ENCODE measurements around the gene ZSWIM5.

DNA sequence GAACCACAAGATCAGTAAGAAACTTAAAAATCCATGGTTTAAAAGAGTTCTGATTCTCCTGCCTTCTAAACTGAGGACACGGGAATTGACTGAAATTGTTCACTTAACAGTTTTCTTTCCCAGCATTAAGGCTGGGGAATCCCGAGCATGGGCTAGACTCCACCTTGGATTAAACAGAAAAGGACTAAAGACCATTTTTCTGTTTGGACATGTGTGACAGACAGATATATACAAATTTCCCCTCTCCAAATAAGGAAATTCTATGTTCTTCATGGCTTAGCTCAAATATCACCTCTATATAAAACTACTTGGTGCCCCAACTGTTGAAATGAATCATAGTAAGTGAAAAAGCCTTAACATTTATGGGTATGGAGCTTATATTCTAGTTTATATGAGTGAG, 109.3 kb downstream of the ZSWIM5 start:
- TF ChIP-seq, protein P1, sequence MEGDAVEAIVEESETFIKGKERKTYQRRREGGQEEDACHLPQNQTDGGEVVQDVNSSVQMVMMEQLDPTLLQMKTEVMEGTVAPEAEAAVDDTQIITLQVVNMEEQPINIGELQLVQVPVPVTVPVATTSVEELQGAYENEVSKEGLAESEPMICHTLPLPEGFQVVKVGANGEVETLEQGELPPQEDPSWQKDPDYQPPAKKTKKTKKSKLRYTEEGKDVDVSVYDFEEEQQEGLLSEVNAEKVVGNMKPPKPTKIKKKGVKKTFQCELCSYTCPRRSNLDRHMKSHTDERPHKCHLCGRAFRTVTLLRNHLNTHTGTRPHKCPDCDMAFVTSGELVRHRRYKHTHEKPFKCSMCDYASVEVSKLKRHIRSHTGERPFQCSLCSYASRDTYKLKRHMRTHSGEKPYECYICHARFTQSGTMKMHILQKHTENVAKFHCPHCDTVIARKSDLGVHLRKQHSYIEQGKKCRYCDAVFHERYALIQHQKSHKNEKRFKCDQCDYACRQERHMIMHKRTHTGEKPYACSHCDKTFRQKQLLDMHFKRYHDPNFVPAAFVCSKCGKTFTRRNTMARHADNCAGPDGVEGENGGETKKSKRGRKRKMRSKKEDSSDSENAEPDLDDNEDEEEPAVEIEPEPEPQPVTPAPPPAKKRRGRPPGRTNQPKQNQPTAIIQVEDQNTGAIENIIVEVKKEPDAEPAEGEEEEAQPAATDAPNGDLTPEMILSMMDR (IDR thresholded peaks at IDR 0.05) = no peak
- TF ChIP-seq POLR2AphosphoS5 (IDR thresholded peaks at IDR 0.05; ENCODE audit: low read depth, low read length) (no peak), TCF7L2 (IDR thresholded peaks at IDR 0.05; ENCODE audit: low read depth, low read length) (no peak), SIN3A (IDR thresholded peaks at IDR 0.05; ENCODE audit: borderline replicate concordance, insufficient read depth, low read depth, low read length) (no peak)
